Suprapubic skin (tissue), 4 donors: ENCODE results near the gene PDCD10. TPM values are rescaled to one million over a fixed set of nuclear protein-coding genes. Genes with fewer than 3 reads are reported as not detected.

Source experiments
- DNase-seq, 2 donors: peaks; one replicate each; pipeline ENCODE4 v3.0.0-alpha.2; 2019; ENCODE audit warnings: low spot score in 2 of 2
- H3K27ac ChIP-seq: fragments of 200-600 bp; sonication (generic); one replicate; pipeline ENCODE4 v1.5.1; 2019
- H3K27me3 ChIP-seq: fragments of 200-600 bp; sonication (generic); one replicate; pipeline ENCODE4 v1.5.1; 2019
- H3K36me3 ChIP-seq: fragments of 200-600 bp; sonication (generic); one replicate; pipeline ENCODE4 v1.5.1; 2019
- H3K4me1 ChIP-seq: fragments of 200-600 bp; sonication (generic); one replicate; pipeline ENCODE4 v1.5.1; 2019
- H3K4me3 ChIP-seq: fragments of 200-600 bp; sonication (generic); one replicate; pipeline ENCODE4 v1.5.1; 2019; ENCODE audit warnings: mild to moderate bottlenecking
- H3K9me3 ChIP-seq: fragments of 200-600 bp; sonication (generic); one replicate; pipeline ENCODE4 v1.5.1; 2019
- CTCF ChIP-seq, 2 donors: fragments of 200-600 bp in 1 of 2; fragments of 450-650 bp in 1 of 2; sonication (generic) in 1 of 2; IDR thresholded peaks; one replicate each; pipeline ENCODE4 v1.5.1; 2016 to 2019; ENCODE audit warnings: antibody characterized with exemption in 2 of 2, mild to moderate bottlenecking in 1 of 2, moderate library complexity in 1 of 2
- EP300 ChIP-seq: sonication (generic); formaldehyde crosslinking; IDR thresholded peaks from one replicate; pipeline ENCODE4 v1.6.1; 2017; ENCODE audit warnings: antibody characterized with exemption
- POLR2A ChIP-seq, 2 donors: fragments of 450-650 bp; IDR thresholded peaks; one replicate each; pipeline ENCODE4 v1.6.1; 2017; ENCODE audit warnings: antibody characterized with exemption in 2 of 2, mild to moderate bottlenecking in 2 of 2, moderate library complexity in 2 of 2
- POLR2AphosphoS5 ChIP-seq, 3 donors: sonication (generic); formaldehyde crosslinking; IDR thresholded peaks; one replicate each; pipeline ENCODE4 v1.6.1; 2017; ENCODE audit warnings: antibody characterized with exemption in 3 of 3
- WGBS: methylation state at CpG from one replicate; pipeline ENCODE4 v1.1.5; 2018; 5-methylcytosine and 5-hydroxymethylcytosine counted together
- total RNA-seq, 4 donors: library from RNA; depleted of rRNA; stranded (reverse); fragments of >200 nt; gene quantifications; one replicate each; pipeline ENCODE4 v1.1.0, GENCODE V29; 2016

Gene PDCD10
- total RNA-seq, 4 donors from 2014 or later, result 45.7 to 57.2 (median 53.2) TPM

DNA sequence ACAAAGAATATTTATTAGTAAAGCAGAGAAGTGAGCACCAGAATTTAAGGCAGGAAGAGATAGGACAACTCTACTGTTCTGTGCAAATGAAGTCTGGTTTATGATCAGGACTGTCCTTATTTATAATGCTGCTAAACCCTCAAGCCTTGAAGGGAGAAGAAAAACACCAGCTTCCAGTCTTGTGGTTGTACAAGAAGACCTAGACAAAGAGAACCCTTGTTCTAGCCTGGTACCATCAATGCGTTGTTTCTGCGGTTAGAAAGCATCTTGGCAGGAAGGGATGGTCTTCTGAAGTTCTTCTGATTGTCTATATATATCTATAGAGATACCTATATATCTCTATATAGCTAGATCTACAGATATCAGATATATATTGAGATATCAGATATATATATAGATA, 33.8 kb downstream of the PDCD10 start:
- WGBS, result 91% methylated on average over 2 of the region's 2 CpGs
- H3K27ac ChIP-seq, result no peak overlapping the region
- H3K27me3 ChIP-seq, result no peaks in the 10 kb centered on the region
- TF ChIP-seq CTCF (IDR thresholded peaks at IDR 0.05) (no peak), EP300 (no peak), POLR2AphosphoS5 (IDR thresholded peaks at IDR 0.05) (no peak), POLR2A (IDR thresholded peaks at IDR 0.05) (no peak)
- H3K4me1 ChIP-seq, result peaks cover 7% of the 10 kb centered on the region
- H3K4me3 ChIP-seq, result no peak overlapping the region
- H3K9me3 ChIP-seq, result no peaks in the 10 kb centered on the region
- no peak for DNase-seq
- peaks cover 33% of the 10 kb centered on the region for H3K36me3 ChIP-seq

DNA sequence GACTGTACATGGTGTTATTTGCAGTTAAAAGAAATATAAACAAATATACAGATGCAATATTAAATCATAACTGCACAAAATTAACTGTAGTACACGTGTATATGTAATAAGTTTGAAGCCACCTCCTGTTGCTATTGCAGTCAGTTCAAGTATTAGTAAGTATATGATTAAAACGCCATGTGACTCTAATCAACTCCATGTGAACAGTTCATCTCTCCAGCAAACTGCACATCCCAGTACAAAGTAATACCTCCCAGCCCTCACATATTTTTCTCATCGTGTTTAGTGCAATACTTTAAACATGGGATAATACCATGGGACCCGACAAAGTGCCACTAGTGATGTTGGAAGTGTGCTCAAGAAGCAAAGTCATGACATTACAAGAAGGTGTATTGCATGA, 34.6 kb downstream of the PDCD10 start:
- H3K27ac ChIP-seq, result no peak overlapping the region
- H3K4me1 ChIP-seq, result no peaks in the 10 kb centered on the region
- H3K27me3 ChIP-seq, result no peaks in the 10 kb centered on the region
- H3K9me3 ChIP-seq, result no peaks in the 10 kb centered on the region
- 70% methylated on average over 4 of the region's 4 CpGs for WGBS
- H3K4me3 ChIP-seq, result no peak overlapping the region
- DNase-seq, result no peak
- H3K36me3 ChIP-seq, result peaks cover 41% of the 10 kb centered on the region
- TF ChIP-seq EP300 (no peak), CTCF (IDR thresholded peaks at IDR 0.05) (no peak), POLR2A (IDR thresholded peaks at IDR 0.05) (no peak), POLR2AphosphoS5 (IDR thresholded peaks at IDR 0.05) (no peak)

- Histone ChIP-seq H3K4me3 (no peak overlapping the region), H3K27me3 (no peaks in the 10 kb centered on the region), H3K27ac (no peak overlapping the region), H3K4me1 (no peaks in the 10 kb centered on the region), H3K9me3 (no peaks in the 10 kb centered on the region), H3K36me3 (peaks cover 44% of the 10 kb centered on the region)
- WGBS, result 90% methylated on average over 2 of the region's 2 CpGs
- DNase-seq, result no peak
- no peak for TF ChIP-seq EP300
- TF ChIP-seq POLR2AphosphoS5 (IDR thresholded peaks at IDR 0.05), result no peak
- no peak for TF ChIP-seq CTCF (IDR thresholded peaks at IDR 0.05)
- TF ChIP-seq POLR2A (IDR thresholded peaks at IDR 0.05), result no peak
These were observed 40.6 kb downstream of the PDCD10 start for GRCh38 chr3:167694121-167694520.

DNA sequence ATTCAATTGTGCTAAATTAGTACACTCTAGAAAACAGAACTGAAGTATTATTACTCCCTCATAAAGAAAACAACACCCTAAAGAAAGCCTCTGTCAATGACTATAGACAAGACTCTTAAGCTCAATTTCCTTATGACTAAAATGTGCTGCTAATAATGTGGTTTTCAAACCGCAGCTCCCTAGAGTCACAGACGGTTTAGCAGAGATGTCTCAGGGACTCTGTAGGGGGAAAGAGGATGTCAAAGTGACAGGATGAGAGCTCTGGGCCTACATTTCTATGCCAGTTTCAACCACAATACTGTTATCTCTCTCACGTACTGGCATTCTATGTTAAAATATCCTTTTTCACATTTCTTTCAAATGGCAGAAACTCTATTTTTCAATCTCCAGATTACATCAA, 43.3 kb downstream of the PDCD10 start:
- Histone ChIP-seq H3K4me1 (no peaks in the 10 kb centered on the region), H3K9me3 (no peaks in the 10 kb centered on the region), H3K27ac (no peak overlapping the region), H3K27me3 (no peaks in the 10 kb centered on the region), H3K4me3 (no peak overlapping the region), H3K36me3 (peaks cover 40% of the 10 kb centered on the region)
- no peak for DNase-seq
- whole genome bisulfite sequencing, result 70% methylated on average over 3 of the region's 3 CpGs
- no peak for TF ChIP-seq CTCF (IDR thresholded peaks at IDR 0.05)

GRCh38 chr3:167684388-167684993, 50.2 kb downstream of the PDCD10 start:
- Histone ChIP-seq H3K36me3 (peaks cover 33% of the 10 kb centered on the region), H3K4me3 (no peak overlapping the region), H3K27me3 (no peaks in the 10 kb centered on the region), H3K4me1 (no peaks in the 10 kb centered on the region), H3K27ac (no peak overlapping the region), H3K9me3 (no peaks in the 10 kb centered on the region)
- DNase-seq, result no peak
- TF ChIP-seq CTCF (IDR thresholded peaks at IDR 0.05) (peak; percentile 31 to 60), EP300 (no peak)
